B cell (primary cell): Measurements from ENCODE around the gene MARS1.

Experiments used
- EZH2 ChIP-seq: IDR thresholded peaks from 2 replicates; pipeline ENCODE4 v1.6.1; 2012; ENCODE audit warnings: borderline replicate concordance, low read depth, mild to moderate bottlenecking, moderate library complexity, low read length; ENCODE audit not compliant: insufficient read depth, poor library complexity, severe bottlenecking
- TF ChIP-seq, protein P1 (sequence below): fragments of 200-600 bp; IDR thresholded peaks from one replicate; pipeline ENCODE4 v1.8.0; 2022; ENCODE audit warnings: antibody characterized with exemption, mild to moderate bottlenecking

DNA sequence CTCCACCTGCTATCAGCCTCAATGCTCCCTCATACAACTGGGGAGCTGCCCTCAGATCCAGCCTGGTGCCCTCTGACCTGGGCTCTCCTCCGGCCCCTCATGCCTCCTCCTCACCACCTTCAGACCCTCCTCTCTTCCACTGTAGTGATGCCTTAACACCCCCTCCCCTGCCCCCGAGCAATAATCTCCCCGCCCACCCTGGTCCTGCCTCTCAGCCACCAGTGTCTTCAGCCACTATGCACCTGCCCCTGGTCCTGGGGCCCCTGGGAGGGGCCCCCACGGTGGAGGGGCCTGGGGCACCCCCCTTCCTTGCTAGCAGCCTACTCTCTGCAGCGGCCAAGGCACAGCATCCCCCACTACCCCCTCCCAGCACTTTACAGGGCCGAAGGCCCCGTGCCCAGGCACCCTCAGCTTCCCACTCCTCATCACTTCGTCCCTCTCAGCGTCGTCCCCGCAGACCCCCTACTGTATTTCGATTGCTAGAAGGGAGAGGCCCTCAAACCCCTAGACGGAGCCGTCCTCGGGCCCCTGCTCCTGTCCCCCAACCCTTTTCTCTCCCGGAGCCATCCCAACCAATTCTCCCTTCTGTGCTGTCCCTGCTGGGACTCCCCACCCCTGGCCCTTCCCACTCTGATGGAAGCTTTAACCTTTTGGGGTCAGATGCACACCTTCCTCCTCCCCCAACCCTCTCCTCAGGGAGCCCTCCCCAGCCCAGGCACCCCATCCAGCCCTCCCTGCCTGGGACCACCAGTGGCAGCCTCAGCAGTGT, 37.9 kb downstream of the MARS1 start:
- TF ChIP-seq, protein P1, sequence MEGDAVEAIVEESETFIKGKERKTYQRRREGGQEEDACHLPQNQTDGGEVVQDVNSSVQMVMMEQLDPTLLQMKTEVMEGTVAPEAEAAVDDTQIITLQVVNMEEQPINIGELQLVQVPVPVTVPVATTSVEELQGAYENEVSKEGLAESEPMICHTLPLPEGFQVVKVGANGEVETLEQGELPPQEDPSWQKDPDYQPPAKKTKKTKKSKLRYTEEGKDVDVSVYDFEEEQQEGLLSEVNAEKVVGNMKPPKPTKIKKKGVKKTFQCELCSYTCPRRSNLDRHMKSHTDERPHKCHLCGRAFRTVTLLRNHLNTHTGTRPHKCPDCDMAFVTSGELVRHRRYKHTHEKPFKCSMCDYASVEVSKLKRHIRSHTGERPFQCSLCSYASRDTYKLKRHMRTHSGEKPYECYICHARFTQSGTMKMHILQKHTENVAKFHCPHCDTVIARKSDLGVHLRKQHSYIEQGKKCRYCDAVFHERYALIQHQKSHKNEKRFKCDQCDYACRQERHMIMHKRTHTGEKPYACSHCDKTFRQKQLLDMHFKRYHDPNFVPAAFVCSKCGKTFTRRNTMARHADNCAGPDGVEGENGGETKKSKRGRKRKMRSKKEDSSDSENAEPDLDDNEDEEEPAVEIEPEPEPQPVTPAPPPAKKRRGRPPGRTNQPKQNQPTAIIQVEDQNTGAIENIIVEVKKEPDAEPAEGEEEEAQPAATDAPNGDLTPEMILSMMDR = no peak
- no peak for TF ChIP-seq EZH2
